ENCODE results near the gene MCM3AP. TPM values are rescaled to one million over a fixed set of nuclear protein-coding genes. Genes with fewer than 3 reads are reported as not detected.

MCM3AP gene
- total RNA-seq, 1 experiment from 2014 or later = 88.4 TPM

GRCh38 chr21:46268371-46268770 is 17.0 kb downstream of the MCM3AP start:
- BruUV-seq (replicated peaks) = no TSS peak
- DNase-seq (ENCODE audit: low read depth, low spot score) (no peak), ATAC-seq (no peak)
- Histone ChIP-seq H3K27me3 (ENCODE audit: insufficient read depth, low read length) (no peaks in the 10 kb centered on the region), H3K9me2 (ENCODE audit: insufficient read depth) (no peaks in the 10 kb centered on the region), H3K27ac (ENCODE audit: low read depth, low read length) (no peak overlapping the region), H3K36me3 (ENCODE audit: control insufficient read depth in 1 of 2, insufficient read depth in 2 of 2, low read length in 2 of 2) (peaks cover 40 to 72% of the 10 kb centered on the region in 2 experiments), H3K4me1 (ENCODE audit: control insufficient read depth in 1 of 2, insufficient read depth in 2 of 2, low read length in 2 of 2) (no peaks in the 10 kb centered on the region), H3K9ac (ENCODE audit: low read length) (no peak overlapping the region), H3K4me3 (replicated peaks in 1 of 2; ENCODE audit: low read depth in 1 of 2, low read length in 2 of 2) (no peak overlapping the region), H3K9me3 (ENCODE audit: control insufficient read depth in 1 of 2, insufficient read depth in 1 of 2, low read depth in 1 of 2, low read length in 2 of 2) (no peaks in the 10 kb centered on the region), H3K79me2 (ENCODE audit: insufficient read depth, low read length) (no peaks in the 10 kb centered on the region; the same call in 1 of the 2 replicates), H3K4me2 (ENCODE audit: low read length) (no peak overlapping the region), H2AFZ (ENCODE audit: low read depth, low read length, poor library complexity, severe bottlenecking) (no peak overlapping the region), H4K20me1 (ENCODE audit: insufficient read depth) (no peaks in the 10 kb centered on the region)
- intact Hi-C loops (cut with micrococcal nuclease) = no loop called here
- RAD21 ChIA-PET (ENCODE audit: low non-redundant PET in 1 of 2, low total read pairs in 2 of 2, uncharacterized antibody in 2 of 2, unreplicated experiment in 2 of 2) = no interaction called here
- POLR2A ChIA-PET = no interaction called here
- TF ChIP-seq, protein P1, sequence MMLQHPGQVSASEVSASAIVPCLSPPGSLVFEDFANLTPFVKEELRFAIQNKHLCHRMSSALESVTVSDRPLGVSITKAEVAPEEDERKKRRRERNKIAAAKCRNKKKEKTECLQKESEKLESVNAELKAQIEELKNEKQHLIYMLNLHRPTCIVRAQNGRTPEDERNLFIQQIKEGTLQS (IDR thresholded peaks at IDR 0.05) = no peak
- TF ChIP-seq MAX (IDR thresholded peaks at IDR 0.05) = no peak
- no peak for TF ChIP-seq RAD21 (IDR thresholded peaks at IDR 0.05; ENCODE audit: low read depth)
- no peak for TF ChIP-seq SP1 (IDR thresholded peaks at IDR 0.05; ENCODE audit: low read depth)
- TF ChIP-seq EZH2phosphoT487 (IDR thresholded peaks at IDR 0.05; ENCODE audit: borderline replicate concordance) = no peak
- no peak for TF ChIP-seq TCF7L2 (IDR thresholded peaks at IDR 0.05; ENCODE audit: borderline replicate concordance, extremely low read depth, insufficient read depth, insufficient read length)
- no peak for TF ChIP-seq ZBTB33 (IDR thresholded peaks at IDR 0.05; ENCODE audit: extremely low read depth, insufficient replicate concordance, low read length)
- TF ChIP-seq REST (IDR thresholded peaks at IDR 0.05; ENCODE audit: low read depth) = no peak
- CTCF ChIA-PET = no interaction called here
